HepG2 (cell line): ENCODE results near the gene PLCG2. TPM values are rescaled to one million over a fixed set of nuclear protein-coding genes. Genes with fewer than 3 reads are reported as not detected.

Experiments
- ATAC-seq: fragments of 200-7000 bp; cut with Tn5 transposase; 3 replicates; pipeline ENCODE4 v1.9.1; 2020; ENCODE audit warnings: mild to moderate bottlenecking, moderate library complexity
- BruUV-seq: library from RNA; stranded (reverse); fragments of 400-500 nt; replicated peaks from 2 replicates; lab custom pipeline; 2021; lab: Mats Ljungman, UMichigan
- CTCF ChIA-PET: fragments of 300-600 bp; formaldehyde crosslinking; extraction: SDS; loops from one replicate; lab custom pipeline; 2021; ENCODE audit warnings: low total read pairs, inconsistent platforms, low intra/inter-chr PET ratio; lab: Yijun Ruan, JAX
- POLR2A ChIA-PET: fragments of 350-600 bp; sonication (Branson Sonifier 250); formaldehyde crosslinking; loops from one replicate; lab custom pipeline; 2020; ENCODE audit warnings: antibody characterized with exemption, inconsistent platforms; lab: Yijun Ruan, JAX
- DNase-seq: peaks from one replicate; pipeline ENCODE4 v3.0.0-alpha.2; 2015; ENCODE audit warnings: low spot score
- FAIRE-seq: peaks from 3 replicates; lab custom pipeline; 2011; peaks lifted over from hg19 to GRCh38; lab: Jason Lieb, UNC
- H2AFZ ChIP-seq: one replicate; pipeline ENCODE4 v1.6.1; 2011; ENCODE audit warnings: low read length, inconsistent platforms
- H3K27ac ChIP-seq: fragments of 300-600 bp; 3 replicates; pipeline ENCODE4 v1.8.0; 2011; ENCODE audit warnings: mixed run types, mild to moderate bottlenecking, mixed read lengths, low read length, inconsistent platforms; ENCODE audit not compliant: insufficient read depth; ENCODE audit errors: extremely low read length
- H3K27me3 ChIP-seq, 2 experiments: fragments of 200-600 bp in 1 of 2; 2 replicates in 1 of 2; 3 replicates in 1 of 2; pipeline versions ENCODE4 v1.6.0 to v1.8.0; 2011; ENCODE audit warnings: low read length in 2 of 2, mild to moderate bottlenecking in 2 of 2, moderate library complexity in 2 of 2, inconsistent platforms in 1 of 2; ENCODE audit not compliant: insufficient read depth in 2 of 2, control insufficient read depth in 1 of 2
- H3K36me3 ChIP-seq, 2 experiments: fragments of 200-600 bp in 1 of 2; replicated peaks in 1 of 2; 2 replicates in 1 of 2; 3 replicates in 1 of 2; pipeline versions ENCODE4 v1.5.1 to v1.8.0; 2011; ENCODE audit warnings: low read length in 2 of 2, inconsistent platforms in 1 of 2; ENCODE audit not compliant: insufficient read depth in 2 of 2, control insufficient read depth in 1 of 2
- H3K4me1 ChIP-seq: 2 replicates; pipeline ENCODE4 v1.5.1; 2012; ENCODE audit warnings: low read length, inconsistent platforms; ENCODE audit not compliant: insufficient read depth
- H3K4me2 ChIP-seq: 2 replicates; pipeline ENCODE4 v1.6.0; 2011; ENCODE audit warnings: low read depth, low read length, inconsistent platforms
- H3K4me3 ChIP-seq, 3 experiments: fragments of 200-600 bp in 1 of 3; sonication (generic), shearing (Covaris generic) in 1 of 3; replicated peaks in 1 of 3; 2 replicates each; pipeline ENCODE4 v1.5.1; 2011 to 2016; ENCODE audit warnings: low read length in 3 of 3, inconsistent platforms in 2 of 3, low read depth in 2 of 3, mild to moderate bottlenecking in 2 of 3, control low read depth in 1 of 3, mixed read lengths in 1 of 3; ENCODE audit not compliant: insufficient read depth in 1 of 3
- H3K79me2 ChIP-seq: one replicate; pipeline ENCODE4 v1.6.1; 2011; ENCODE audit warnings: low read length, inconsistent platforms; ENCODE audit not compliant: insufficient read depth
- H3K9ac ChIP-seq: 2 replicates; pipeline ENCODE4 v1.6.0; 2011; ENCODE audit warnings: mild to moderate bottlenecking, low read depth, low read length, inconsistent platforms; ENCODE audit not compliant: insufficient read depth
- H3K9me3 ChIP-seq: 2 replicates; pipeline ENCODE4 v1.5.1; 2012; ENCODE audit warnings: mild to moderate bottlenecking, low read length
- H4K20me1 ChIP-seq: 2 replicates; pipeline ENCODE4 v1.6.0; 2011; ENCODE audit warnings: inconsistent platforms, mild to moderate bottlenecking, low read length, moderate library complexity; ENCODE audit not compliant: insufficient read depth
- EZH2 ChIP-seq: conservative IDR thresholded peaks from 2 replicates; pipeline ENCODE4 v1.6.1; 2012; ENCODE audit warnings: mild to moderate bottlenecking, low read depth, low read length, moderate library complexity
- GATAD2A ChIP-seq: IDR thresholded peaks from 2 replicates; pipeline ENCODE4 v1.6.1; 2016
- HDAC1 ChIP-seq: sonication (generic); formaldehyde crosslinking; IDR thresholded peaks from 2 replicates; pipeline ENCODE4 v1.5.1; 2020; ENCODE audit warnings: mild to moderate bottlenecking, missing genetic modification reagents
- HNRNPK ChIP-seq: fragments of 200-400 bp; formaldehyde crosslinking; IDR thresholded peaks from 2 replicates; pipeline ENCODE4 v1.6.1; 2018; ENCODE audit warnings: low read length, low read depth, moderate library complexity, mild to moderate bottlenecking; ENCODE audit not compliant: poor library complexity, severe bottlenecking
- WGBS: methylation state at CpG from one replicate; pipeline ENCODE4 v1.1.6; 2017; ENCODE audit warnings: low lambda C conversion rate; 5-methylcytosine and 5-hydroxymethylcytosine counted together
- in situ Hi-C: cut with HindIII; loops from 2 replicates; pipeline ENCODE4 v1.10.0; 2017; ENCODE audit warnings: low pct_unique_long_range_greater_than_20kb; ENCODE audit not compliant: extremely low pct_ligation_motif_present
- intact Hi-C: fragments of 100-400 bp; cut with micrococcal nuclease; formaldehyde crosslinking; loops from one replicate; pipeline ENCODE4 v1.10.0; 2022; ENCODE audit not compliant: unreplicated experiment
- polyA plus RNA-seq, 8 experiments: library from polyadenylated mRNA; depleted of rRNA in 3 of 8; stranded (reverse) in 7 of 8; unstranded in 1 of 8; fragments of >200 nt; fragmentation: Illumina TruSeq in 4 of 8; extraction: Trizol in 4 of 8; gene quantifications; 2 replicates each; pipeline versions ENCODE4 v1.2.1 to v1.2.3, GENCODE V29; 2011 to 2016; ENCODE audit warnings: low read depth in 4 of 8, missing spikeins in 1 of 8, mixed read lengths in 1 of 8; ENCODE audit not compliant: insufficient read depth in 1 of 8
- total RNA-seq, 5 experiments: library from RNA; depleted of rRNA; stranded (reverse); fragments of >200 nt; fragmentation: Illumina TruSeq; extraction: Trizol; gene quantifications; 2 replicates each; pipeline ENCODE4 v1.2.3, GENCODE V29; 2016; ENCODE audit warnings: low read depth in 1 of 5
- TF ChIP-seq, protein P1 (sequence below): sonication (generic); formaldehyde crosslinking; IDR thresholded peaks from 2 replicates; pipeline ENCODE4 v1.4.0; 2020; ENCODE audit warnings: missing genetic modification reagents
- TF ChIP-seq, protein P2 (sequence below): sonication (generic); formaldehyde crosslinking; IDR thresholded peaks from 2 replicates; pipeline ENCODE4 v1.5.1; 2020; ENCODE audit warnings: mild to moderate bottlenecking, missing genetic modification reagents, borderline replicate concordance

PLCG2 gene
- total and polyA plus RNA-seq, 2 of the 13 experiments (the other 11 are each of a cell fraction or from before 2014, with no cell fraction given) = 0.13 to 0.18 TPM

DNA sequence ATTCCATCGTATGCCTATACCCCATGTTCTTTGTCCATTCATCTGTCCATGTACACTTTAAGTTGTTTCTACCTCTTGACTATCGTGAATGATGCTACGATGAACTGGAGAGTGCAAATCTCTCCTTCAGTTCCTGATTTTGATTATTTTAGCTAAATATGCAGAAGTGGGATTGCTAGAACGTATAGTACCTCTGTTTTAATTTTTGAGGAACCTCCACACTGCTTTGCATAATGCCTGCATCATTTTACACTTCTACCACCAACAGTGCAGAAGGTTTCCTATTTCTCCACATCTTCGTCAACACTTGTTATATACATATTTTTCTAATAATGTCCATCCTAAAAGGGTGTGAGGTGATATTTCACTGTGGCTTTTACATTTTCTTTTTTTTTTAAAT lies 188.3 kb downstream of the PLCG2 start:
- Histone ChIP-seq H3K4me1 (no peaks in the 10 kb centered on the region), H3K4me3 (no peak overlapping the region), H3K79me2 (no peaks in the 10 kb centered on the region), H3K9me3 (peaks cover 8% of the 10 kb centered on the region)
- 28% methylated on average over 5 of the region's 5 CpGs for WGBS
- POLR2A ChIA-PET = no interaction called here
- DNase-seq = no peak
- intact Hi-C loops = no loop called here
- TF ChIP-seq, protein P1, sequence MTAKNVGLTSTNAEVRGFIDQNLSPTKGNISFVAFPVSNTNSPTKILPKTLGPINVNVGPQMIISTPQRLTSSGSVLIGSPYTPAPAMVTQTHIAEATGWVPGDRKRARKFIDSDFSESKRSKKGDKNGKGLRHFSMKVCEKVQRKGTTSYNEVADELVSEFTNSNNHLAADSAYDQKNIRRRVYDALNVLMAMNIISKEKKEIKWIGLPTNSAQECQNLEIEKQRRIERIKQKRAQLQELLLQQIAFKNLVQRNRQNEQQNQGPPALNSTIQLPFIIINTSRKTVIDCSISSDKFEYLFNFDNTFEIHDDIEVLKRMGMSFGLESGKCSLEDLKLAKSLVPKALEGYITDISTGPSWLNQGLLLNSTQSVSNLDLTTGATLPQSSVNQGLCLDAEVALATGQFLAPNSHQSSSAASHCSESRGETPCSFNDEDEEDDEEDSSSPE (CRISPR knock-in tag) = no peak
- TF ChIP-seq GATAD2A (no peak), HDAC1 (CRISPR knock-in tag) (no peak), EZH2 (no peak)
- TF ChIP-seq, all 625 proteins: peak for 0
- Histone ChIP-seq H4K20me1 (no peaks in the 10 kb centered on the region), H3K36me3 (no peaks in the 10 kb centered on the region), H3K27me3 (0 out of 5 replicates have a peak, but pooled peaks cover 0 to 4% of the 10 kb centered on the region in 2 experiments), H3K9ac (no peak overlapping the region), H3K4me2 (no peak overlapping the region), H3K27ac (no peak overlapping the region), H2AFZ (no peak overlapping the region)
- in situ Hi-C loops = no loop called here
- FAIRE-seq (no peak), ATAC-seq (no peak)
- CTCF ChIA-PET = no interaction called here
- no TSS peak for BruUV-seq

DNA sequence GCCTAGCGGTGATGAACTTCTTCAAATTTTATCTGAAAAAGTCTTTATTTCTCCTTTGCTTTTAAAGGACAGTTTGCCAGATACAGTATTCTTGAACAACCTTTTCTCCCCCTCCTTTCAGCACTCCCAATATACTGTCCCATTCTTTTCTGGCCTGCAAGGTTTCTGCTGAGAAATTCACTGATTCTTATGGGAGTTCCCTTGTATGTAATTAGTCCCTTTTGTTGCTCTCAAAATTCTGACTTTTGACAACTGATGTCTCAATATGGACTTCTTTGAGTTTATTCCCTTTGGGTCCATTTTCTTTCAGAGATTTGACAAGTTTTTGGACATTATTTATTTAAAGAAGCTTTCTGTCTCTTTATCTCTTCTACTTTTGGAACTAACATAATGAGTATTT lies 192.8 kb downstream of the PLCG2 start:
- no peak overlapping the region for H2AFZ ChIP-seq
- in situ Hi-C loops = no loop called here
- H4K20me1 ChIP-seq = no peaks in the 10 kb centered on the region
- H3K9me3 ChIP-seq = peaks cover 10% of the 10 kb centered on the region
- H3K4me2 ChIP-seq = no peak overlapping the region
- intact Hi-C loops = no loop called here
- peak; percentile 39 for TF ChIP-seq HNRNPK
- TF ChIP-seq, protein P2, sequence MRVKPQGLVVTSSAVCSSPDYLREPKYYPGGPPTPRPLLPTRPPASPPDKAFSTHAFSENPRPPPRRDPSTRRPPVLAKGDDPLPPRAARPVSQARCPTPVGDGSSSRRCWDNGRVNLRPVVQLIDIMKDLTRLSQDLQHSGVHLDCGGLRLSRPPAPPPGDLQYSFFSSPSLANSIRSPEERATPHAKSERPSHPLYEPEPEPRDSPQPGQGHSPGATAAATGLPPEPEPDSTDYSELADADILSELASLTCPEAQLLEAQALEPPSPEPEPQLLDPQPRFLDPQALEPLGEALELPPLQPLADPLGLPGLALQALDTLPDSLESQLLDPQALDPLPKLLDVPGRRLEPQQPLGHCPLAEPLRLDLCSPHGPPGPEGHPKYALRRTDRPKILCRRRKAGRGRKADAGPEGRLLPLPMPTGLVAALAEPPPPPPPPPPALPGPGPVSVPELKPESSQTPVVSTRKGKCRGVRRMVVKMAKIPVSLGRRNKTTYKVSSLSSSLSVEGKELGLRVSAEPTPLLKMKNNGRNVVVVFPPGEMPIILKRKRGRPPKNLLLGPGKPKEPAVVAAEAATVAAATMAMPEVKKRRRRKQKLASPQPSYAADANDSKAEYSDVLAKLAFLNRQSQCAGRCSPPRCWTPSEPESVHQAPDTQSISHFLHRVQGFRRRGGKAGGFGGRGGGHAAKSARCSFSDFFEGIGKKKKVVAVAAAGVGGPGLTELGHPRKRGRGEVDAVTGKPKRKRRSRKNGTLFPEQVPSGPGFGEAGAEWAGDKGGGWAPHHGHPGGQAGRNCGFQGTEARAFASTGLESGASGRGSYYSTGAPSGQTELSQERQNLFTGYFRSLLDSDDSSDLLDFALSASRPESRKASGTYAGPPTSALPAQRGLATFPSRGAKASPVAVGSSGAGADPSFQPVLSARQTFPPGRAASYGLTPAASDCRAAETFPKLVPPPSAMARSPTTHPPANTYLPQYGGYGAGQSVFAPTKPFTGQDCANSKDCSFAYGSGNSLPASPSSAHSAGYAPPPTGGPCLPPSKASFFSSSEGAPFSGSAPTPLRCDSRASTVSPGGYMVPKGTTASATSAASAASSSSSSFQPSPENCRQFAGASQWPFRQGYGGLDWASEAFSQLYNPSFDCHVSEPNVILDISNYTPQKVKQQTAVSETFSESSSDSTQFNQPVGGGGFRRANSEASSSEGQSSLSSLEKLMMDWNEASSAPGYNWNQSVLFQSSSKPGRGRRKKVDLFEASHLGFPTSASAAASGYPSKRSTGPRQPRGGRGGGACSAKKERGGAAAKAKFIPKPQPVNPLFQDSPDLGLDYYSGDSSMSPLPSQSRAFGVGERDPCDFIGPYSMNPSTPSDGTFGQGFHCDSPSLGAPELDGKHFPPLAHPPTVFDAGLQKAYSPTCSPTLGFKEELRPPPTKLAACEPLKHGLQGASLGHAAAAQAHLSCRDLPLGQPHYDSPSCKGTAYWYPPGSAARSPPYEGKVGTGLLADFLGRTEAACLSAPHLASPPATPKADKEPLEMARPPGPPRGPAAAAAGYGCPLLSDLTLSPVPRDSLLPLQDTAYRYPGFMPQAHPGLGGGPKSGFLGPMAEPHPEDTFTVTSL (CRISPR knock-in tag) = no peak
- TF ChIP-seq, all 625 proteins: peak for 1
- ATAC-seq (no peak), FAIRE-seq (no peak), DNase-seq (no peak)
- H3K79me2 ChIP-seq = no peaks in the 10 kb centered on the region
- 13% methylated on average over 1 of the region's 1 CpG for WGBS
- ChIA-PET POLR2A (no interaction called here), CTCF (no interaction called here)
- H3K27me3 ChIP-seq = no peaks in the 10 kb centered on the region
- H3K27ac ChIP-seq = no peak overlapping the region
- H3K4me3 ChIP-seq = no peak overlapping the region
- H3K9ac ChIP-seq = no peak overlapping the region
- BruUV-seq = no TSS peak
- no peaks in the 10 kb centered on the region for H3K4me1 ChIP-seq
- no peaks in the 10 kb centered on the region for H3K36me3 ChIP-seq
